Endothelial cell of umbilical vein (primary cell): Measurements from ENCODE around the gene NEURL1B.

Source experiments
- CTCF ChIP-seq, 2 donors: IDR thresholded peaks; 1 replicate in 1 of 2; 2 replicates in 1 of 2; pipeline ENCODE4 v1.5.1; 2011; ENCODE audit warnings: low read length in 2 of 2, mild to moderate bottlenecking in 2 of 2, moderate library complexity in 2 of 2, control low read depth in 1 of 2, inconsistent platforms in 1 of 2, low read depth in 1 of 2; ENCODE audit not compliant: insufficient read depth in 1 of 2; ENCODE audit errors: extremely low read depth in 1 of 2
- EZH2 ChIP-seq: IDR thresholded peaks from 2 replicates; pipeline ENCODE4 v1.6.1; 2012; ENCODE audit warnings: borderline replicate concordance, low read depth, mild to moderate bottlenecking, moderate library complexity, low read length, inconsistent platforms; ENCODE audit not compliant: severe bottlenecking
- FOS ChIP-seq: IDR thresholded peaks from 2 replicates; pipeline ENCODE4 v1.6.1; 2011; ENCODE audit warnings: mild to moderate bottlenecking, low read length, moderate library complexity, borderline replicate concordance; ENCODE audit not compliant: insufficient read depth
- JUN ChIP-seq: IDR thresholded peaks from 2 replicates; pipeline ENCODE4 v1.6.1; 2011; ENCODE audit warnings: borderline replicate concordance, low read depth; ENCODE audit not compliant: insufficient read length, insufficient read depth
- POLR2A ChIP-seq: IDR thresholded peaks from 2 replicates; pipeline ENCODE4 v1.6.1; 2012; ENCODE audit warnings: low read depth, mild to moderate bottlenecking, control low read depth, low read length

- TF ChIP-seq CTCF (IDR thresholded peaks at IDR 0.05; ENCODE audit: extremely low read depth in 1 of 2, insufficient read depth in 1 of 2, low read depth in 1 of 2, low read length in 2 of 2) (no peak), POLR2A (no peak), EZH2 (no peak), FOS (no peak), JUN (no peak)
Observed at GRCh38 chr5:172703952-172704351, 62.9 kb downstream of the NEURL1B start.
